AG10803 (cell line): ENCODE results near the gene ANXA5.

Experiments used
- DNase-seq: peaks from one replicate; pipeline ENCODE4 v3.0.0; 2010; ENCODE audit warnings: low read depth
- H3K4me3 ChIP-seq: 2 replicates; pipeline ENCODE4 v1.5.1; 2011; ENCODE audit warnings: mild to moderate bottlenecking, low read length, control low read depth
- TF ChIP-seq, protein P1 (sequence below): conservative IDR thresholded peaks from 2 replicates; pipeline ENCODE4 v1.5.1; 2011; ENCODE audit warnings: mild to moderate bottlenecking, low read length, control low read depth, inconsistent platforms

ANXA5 gene

DNA sequence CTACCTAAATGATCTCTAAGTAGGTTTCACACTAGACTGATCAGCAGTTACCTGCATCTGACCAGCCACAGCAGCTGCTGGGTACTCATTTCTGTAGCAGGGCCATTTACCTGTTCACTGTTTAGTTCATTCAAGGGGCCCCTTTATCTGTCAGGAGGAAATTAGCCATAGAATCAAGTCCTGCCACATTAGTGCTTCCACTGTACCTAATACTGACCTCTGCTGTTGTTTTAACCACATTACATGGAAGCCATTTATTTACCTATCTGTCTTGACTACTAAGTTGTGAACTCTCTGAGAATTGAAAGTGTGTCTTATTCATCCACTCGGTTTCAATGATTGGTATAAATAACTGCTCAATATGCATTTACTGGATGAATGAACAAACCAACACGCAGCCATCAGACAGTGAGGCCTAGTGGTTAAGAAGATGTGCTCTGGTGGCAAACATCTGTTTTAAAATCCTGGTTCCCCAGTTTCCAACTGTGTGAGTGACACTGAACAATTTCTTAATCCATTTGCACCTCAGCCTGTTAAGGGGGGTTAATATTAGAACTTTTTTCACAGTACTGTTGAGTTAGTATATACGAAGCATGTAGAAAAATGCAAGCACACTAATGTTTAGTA is 30.0 kb upstream of the ANXA5 start:
- no peak overlapping the region for H3K4me3 ChIP-seq
- TF ChIP-seq, protein P1, sequence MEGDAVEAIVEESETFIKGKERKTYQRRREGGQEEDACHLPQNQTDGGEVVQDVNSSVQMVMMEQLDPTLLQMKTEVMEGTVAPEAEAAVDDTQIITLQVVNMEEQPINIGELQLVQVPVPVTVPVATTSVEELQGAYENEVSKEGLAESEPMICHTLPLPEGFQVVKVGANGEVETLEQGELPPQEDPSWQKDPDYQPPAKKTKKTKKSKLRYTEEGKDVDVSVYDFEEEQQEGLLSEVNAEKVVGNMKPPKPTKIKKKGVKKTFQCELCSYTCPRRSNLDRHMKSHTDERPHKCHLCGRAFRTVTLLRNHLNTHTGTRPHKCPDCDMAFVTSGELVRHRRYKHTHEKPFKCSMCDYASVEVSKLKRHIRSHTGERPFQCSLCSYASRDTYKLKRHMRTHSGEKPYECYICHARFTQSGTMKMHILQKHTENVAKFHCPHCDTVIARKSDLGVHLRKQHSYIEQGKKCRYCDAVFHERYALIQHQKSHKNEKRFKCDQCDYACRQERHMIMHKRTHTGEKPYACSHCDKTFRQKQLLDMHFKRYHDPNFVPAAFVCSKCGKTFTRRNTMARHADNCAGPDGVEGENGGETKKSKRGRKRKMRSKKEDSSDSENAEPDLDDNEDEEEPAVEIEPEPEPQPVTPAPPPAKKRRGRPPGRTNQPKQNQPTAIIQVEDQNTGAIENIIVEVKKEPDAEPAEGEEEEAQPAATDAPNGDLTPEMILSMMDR, result peak; percentile 78
- peak; percentile 76 for DNase-seq

DNA sequence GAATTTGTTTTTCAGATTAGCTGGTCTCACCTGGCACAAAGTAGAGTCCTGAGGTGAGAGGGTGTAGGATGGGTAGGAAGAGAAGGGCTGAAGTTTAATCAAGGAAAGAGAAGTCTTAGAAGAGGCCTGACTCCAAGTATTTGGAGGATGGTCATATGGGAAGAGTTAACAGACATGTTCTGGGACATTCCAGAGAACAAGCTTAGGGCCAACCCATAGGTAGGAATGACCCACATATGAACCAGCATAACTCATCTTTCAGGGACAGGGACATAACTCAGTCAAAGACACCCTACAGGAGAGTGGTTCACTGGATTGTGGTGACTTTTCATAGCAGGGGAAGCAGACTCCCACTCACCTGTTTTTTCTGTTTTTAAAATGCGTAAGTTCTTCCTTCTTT is 27.9 kb upstream of the ANXA5 start:
- TF ChIP-seq, protein P1, result no peak
- DNase-seq, result no peak
- H3K4me3 ChIP-seq, result no peak overlapping the region

DNA sequence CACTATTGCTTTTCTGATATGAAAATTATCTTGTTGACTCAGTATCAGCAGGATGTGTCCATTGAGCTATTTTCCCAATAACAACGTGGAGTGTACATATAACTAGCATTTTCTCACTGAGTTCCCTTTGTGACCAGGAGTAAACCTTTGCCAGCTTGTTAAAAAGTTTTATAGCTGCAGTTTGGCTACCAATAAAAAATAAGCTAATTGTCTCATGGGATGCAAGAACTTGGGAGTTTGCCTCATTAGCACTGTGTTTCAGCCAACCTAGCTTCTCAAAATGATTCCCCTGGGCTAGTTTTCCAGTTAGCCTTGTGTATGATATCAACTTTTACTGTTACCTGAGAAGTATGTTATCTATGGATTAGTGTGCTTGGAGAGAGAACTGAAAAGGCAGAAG is 24.9 kb upstream of the ANXA5 start:
- no peak overlapping the region for H3K4me3 ChIP-seq
- TF ChIP-seq, protein P1, result no peak
- DNase-seq, result no peak

DNA sequence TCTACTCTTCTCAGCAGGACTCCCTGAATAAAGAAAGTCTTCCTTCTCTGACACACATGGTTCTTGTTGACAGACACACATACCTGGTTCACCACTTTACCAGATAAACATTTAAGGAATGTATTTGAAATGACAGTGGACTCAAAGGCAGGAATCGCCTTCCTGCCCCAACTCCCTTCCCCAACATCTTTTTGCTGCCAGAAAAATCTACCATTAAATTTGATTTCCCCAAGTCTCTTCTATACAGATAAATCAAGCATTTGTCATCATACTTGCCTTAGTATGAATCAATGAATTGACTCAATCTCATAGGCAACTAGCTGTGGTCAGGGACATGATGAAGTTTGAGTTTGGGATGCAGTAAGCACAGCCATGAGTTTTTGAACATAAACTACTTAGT is 23.3 kb upstream of the ANXA5 start:
- DNase-seq, result peak; percentile 83
- no peak overlapping the region for H3K4me3 ChIP-seq
- TF ChIP-seq, protein P1, result no peak

DNA sequence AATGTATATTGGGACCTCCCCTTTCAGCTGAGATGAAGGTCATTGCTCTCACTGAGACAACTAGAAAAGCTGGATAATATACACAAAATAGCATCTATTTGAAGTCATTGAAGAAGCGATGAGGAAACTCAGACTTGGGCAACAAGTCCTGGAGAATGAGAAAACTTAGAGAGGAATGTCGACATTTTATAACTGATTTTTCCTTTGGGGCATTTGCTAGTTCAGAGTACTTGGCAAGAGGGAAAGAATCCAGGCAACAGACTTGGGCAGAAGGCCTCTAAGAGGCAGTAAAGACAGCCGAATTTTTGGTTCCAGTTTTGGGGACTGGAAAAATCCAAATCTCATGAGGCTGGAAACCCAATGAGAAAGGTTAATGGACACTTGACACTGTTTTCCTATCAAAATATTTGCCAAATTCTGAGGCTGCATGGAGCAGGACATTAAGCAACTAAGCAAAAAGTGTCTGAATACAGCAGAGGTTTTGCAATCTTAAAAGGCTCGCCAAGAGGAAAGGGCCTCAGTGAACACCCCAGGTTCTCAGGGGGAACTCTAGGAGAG is 21.0 kb upstream of the ANXA5 start:
- DNase-seq, result peak; percentile 84
- TF ChIP-seq, protein P1, result no peak

DNA sequence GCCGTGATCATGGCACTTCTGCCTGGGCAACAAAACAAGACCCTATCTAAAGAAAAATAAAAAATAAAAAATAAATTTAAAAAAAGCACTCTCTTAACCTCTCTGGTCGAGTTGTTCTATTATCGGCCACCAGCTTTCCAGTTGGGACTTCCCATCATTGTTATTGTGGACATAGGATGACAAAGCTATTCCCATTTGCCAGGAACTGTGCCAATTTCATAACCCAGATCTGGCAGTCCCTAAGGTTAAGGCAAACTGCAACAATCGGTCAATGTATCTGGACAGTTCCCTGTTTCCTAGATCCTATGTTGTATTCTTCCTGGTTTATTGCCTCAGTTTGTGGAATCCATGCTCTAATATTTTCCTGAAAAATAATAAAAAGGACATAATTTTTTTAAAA is 17.8 kb upstream of the ANXA5 start:
- TF ChIP-seq, protein P1, result no peak
- DNase-seq, result no peak
- H3K4me3 ChIP-seq, result no peak overlapping the region

More for the DNA sequence above, 21.0 kb upstream of the ANXA5 start:
- no peak overlapping the region for H3K4me3 ChIP-seq

DNA sequence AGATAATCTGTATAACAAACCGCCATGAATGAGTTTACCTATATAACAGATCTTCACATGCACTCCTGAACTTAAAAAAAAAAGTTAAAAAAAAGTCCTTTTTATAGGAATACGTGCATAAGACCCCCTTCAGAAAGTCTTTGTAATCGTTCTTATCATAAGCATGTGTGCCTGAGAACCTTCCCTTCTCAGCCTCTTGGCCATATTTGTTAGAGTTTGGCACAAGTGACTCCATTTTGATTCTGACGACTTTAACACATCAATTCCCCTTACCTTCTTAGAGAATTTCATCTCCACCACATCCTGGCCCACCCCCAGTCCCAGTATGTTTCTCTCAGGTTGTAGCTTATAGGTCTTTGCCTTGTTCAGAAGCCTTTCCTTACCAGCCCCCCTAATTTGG is 16.0 kb upstream of the ANXA5 start:
- TF ChIP-seq, protein P1, result no peak
- DNase-seq, result no peak
- no peak overlapping the region for H3K4me3 ChIP-seq
